Ovary (tissue), 9 donors: Measurements from ENCODE around the gene FOXG1. TPM values are rescaled to one million over a fixed set of nuclear protein-coding genes. Genes with fewer than 3 reads are reported as not detected.

ENCODE experiments used
- DNase-seq, 5 donors: peaks; one replicate each; pipeline ENCODE4 v3.0.0-alpha.2; 2019 to 2020
- H3K27ac ChIP-seq, 2 donors: fragments of 200-600 bp; one replicate each; pipeline versions ENCODE4 v1.5.1 to v1.8.0; 2019 to 2022
- H3K27me3 ChIP-seq: fragments of 200-600 bp; one replicate; pipeline ENCODE4 v1.8.0; 2022
- H3K36me3 ChIP-seq: fragments of 200-600 bp; sonication (generic); one replicate; pipeline ENCODE4 v1.5.1; 2019
- H3K4me1 ChIP-seq: one replicate; pipeline ENCODE4 v1.8.1; 2013; ENCODE audit warnings: mild to moderate bottlenecking, moderate library complexity; ENCODE audit not compliant: insufficient read depth
- H3K4me3 ChIP-seq: fragments of 200-600 bp; sonication (generic); one replicate; pipeline ENCODE4 v1.5.1; 2017
- H3K9me3 ChIP-seq, 2 donors: fragments of 200-600 bp in 1 of 2; sonication (generic) in 1 of 2; one replicate each; pipeline versions ENCODE4 v1.5.1 to v1.8.1; 2013 to 2019; ENCODE audit warnings: mild to moderate bottlenecking in 1 of 2, moderate library complexity in 1 of 2
- CTCF ChIP-seq, 3 donors: fragments of 450-650 bp in 2 of 3; fragments of 200-600 bp in 1 of 3; IDR thresholded peaks; one replicate each; pipeline versions ENCODE4 v1.5.1 to v1.8.0; 2016 to 2022; ENCODE audit warnings: antibody characterized with exemption in 3 of 3, mild to moderate bottlenecking in 1 of 3
- EP300 ChIP-seq: sonication (generic); formaldehyde crosslinking; IDR thresholded peaks from one replicate; pipeline ENCODE4 v1.6.1; 2017; ENCODE audit warnings: antibody characterized with exemption
- POLR2A ChIP-seq: fragments of 450-650 bp; IDR thresholded peaks from one replicate; pipeline ENCODE4 v1.6.1; 2017; ENCODE audit warnings: antibody characterized with exemption, mild to moderate bottlenecking, moderate library complexity
- WGBS, 3 donors: extraction: QIAGEN DNeasy Blood & Tissue Kit in 1 of 3; methylation state at CpG; one replicate each; pipeline versions ENCODE4 v1.1.5 to v1.1.7; 2013 to 2017; 5-methylcytosine and 5-hydroxymethylcytosine counted together
- intact Hi-C, 4 donors: fragments of 100-400 bp; cut with DNase I; formaldehyde crosslinking; loops; one replicate each; pipeline versions ENCODE4 v1.11.0 to v1.15.1; 2022 to 2023
- polyA plus RNA-seq, 2 donors: library from polyadenylated mRNA; stranded (reverse); fragments of 200-250 nt in 1 of 2; fragments of 350-450 nt in 1 of 2; fragmentation: Illumina TruSeq in 1 of 2; extraction: RNeasy Lipid Tissue Mini Kit (QIAGEN cat#74804) in 1 of 2; gene quantifications; one replicate each; pipeline ENCODE4 v1.2.3, GENCODE V29; 2013 to 2014
- total RNA-seq, 7 donors: library from RNA; depleted of rRNA in 2 of 7; stranded (reverse); fragments of >200 nt in 2 of 7; fragmentation: NEBNext Ultra II Directional in 3 of 7; extraction: Animal tissue kit (Norgen Biotek cat#: 25700) in 3 of 7; gene quantifications; one replicate each; pipeline versions ENCODE4 v1.1.0 to v1.2.4, GENCODE V29; 2016 to 2023
- donor health status: DM: no; HTN: no; CAD: no; lungs with moderate emphysema.
- donor health status: DM: no; HTN: no; CAD: no.
- donor health status: Bipolar disorder and iron deficiency.
- donor health status: DM: yes; HTN: yes; CAD: no.
- donor health status: DM: no; HTN: no; CAD: no.
- donor health status: DM: yes; HTN: yes; CAD: no.

Gene FOXG1
- total and polyA plus RNA-seq, 9 donors, result 0.10 to 1.8 (median 0.17) TPM; not detected in 1

- peaks cover 4% of the 10 kb centered on the region for H3K4me1 ChIP-seq
- intact Hi-C loops, result no loop called here
- peaks cover 3% of the 10 kb centered on the region for H3K27me3 ChIP-seq
- no peak overlapping the region for H3K4me3 ChIP-seq
- no peak for DNase-seq
- H3K36me3 ChIP-seq, result no peaks in the 10 kb centered on the region
- H3K27ac ChIP-seq, result no peak overlapping the region
- H3K9me3 ChIP-seq, result peaks cover 0 to 3% of the 10 kb centered on the region in 2 donors
- WGBS, 3 donors, result 30 to 42% (median 40%) methylated on average over 2 of the region's 2 CpGs
- TF ChIP-seq CTCF (IDR thresholded peaks at IDR 0.05), result no peak
- no peak for TF ChIP-seq POLR2A
- TF ChIP-seq EP300, result no peak
These were observed 15.7 kb downstream of the FOXG1 start for GRCh38 chr14:28782301-28782700.

GRCh38 chr14:28783664-28784063 is 17.1 kb downstream of the FOXG1 start:
- H3K4me3 ChIP-seq, result no peak overlapping the region
- H3K27ac ChIP-seq, result no peak overlapping the region
- TF ChIP-seq CTCF (IDR thresholded peaks at IDR 0.05) (no peak), EP300 (no peak)
- H3K9me3 ChIP-seq, result no peaks in the 10 kb centered on the region
- intact Hi-C loops, result no loop called here
- WGBS, 3 donors, result 7 to 9% (median 7%) methylated on average over 4 of the region's 4 CpGs
- peaks cover 4% of the 10 kb centered on the region for H3K4me1 ChIP-seq
- no peak for DNase-seq
- H3K36me3 ChIP-seq, result no peaks in the 10 kb centered on the region
- H3K27me3 ChIP-seq, result peaks cover 3% of the 10 kb centered on the region

- H3K4me1 ChIP-seq, result peaks cover 4% of the 10 kb centered on the region
- H3K27ac ChIP-seq, result no peak overlapping the region
- no peak for DNase-seq
- intact Hi-C loops, result no loop called here
- no peaks in the 10 kb centered on the region for H3K9me3 ChIP-seq
- H3K36me3 ChIP-seq, result no peaks in the 10 kb centered on the region
- H3K4me3 ChIP-seq, result no peak overlapping the region
- 10 to 13% (median 10%) methylated on average over 16 of the region's 16 CpGs for WGBS, 3 donors
- TF ChIP-seq POLR2A (no peak), EP300 (no peak), CTCF (IDR thresholded peaks at IDR 0.05) (no peak)
- peaks cover 3% of the 10 kb centered on the region for H3K27me3 ChIP-seq
These were observed 17.8 kb downstream of the FOXG1 start for GRCh38 chr14:28784096-28785048.

GRCh38 chr14:28785096-28785952 is 18.7 kb downstream of the FOXG1 start:
- H3K4me1 ChIP-seq, result peaks cover 4% of the 10 kb centered on the region
- H3K27me3 ChIP-seq, result no peaks in the 10 kb centered on the region
- no peak overlapping the region for H3K27ac ChIP-seq
- intact Hi-C loops, result no loop called here
- H3K36me3 ChIP-seq, result no peaks in the 10 kb centered on the region
- WGBS, 3 donors, result 2 to 4% (median 2%) methylated on average over 54 to 62 of the region's 62 CpGs
- no peak overlapping the region for H3K4me3 ChIP-seq
- no peaks in the 10 kb centered on the region for H3K9me3 ChIP-seq
- TF ChIP-seq EP300, result no peak
- no peak for TF ChIP-seq POLR2A
- no peak for TF ChIP-seq CTCF (IDR thresholded peaks at IDR 0.05)
- DNase-seq, result peak in 1 of 5 donors; percentile 40
